A549 (cell line): ENCODE measurements around the gene KRTAP10-10. TPM values are rescaled to one million over a fixed set of nuclear protein-coding genes. Genes with fewer than 3 reads are reported as not detected.

Experiments used
- ATAC-seq, 2 experiments: fragments of 200-7000 bp in 1 of 2; fragments of >200 bp in 1 of 2; cut with Nextera tagmentation in 1 of 2; cut with Tn5 transposase in 1 of 2; 3 replicates each; pipeline versions ENCODE4 v1.8.0 to v1.9.1; 2018 to 2020; ENCODE audit warnings: mild to moderate bottlenecking in 1 of 2, moderate library complexity in 1 of 2
- CTCF ChIA-PET: fragments of 300-600 bp; sonication (Branson Sonifier 250); formaldehyde crosslinking; extraction: SDS; loops from one replicate; lab custom pipeline; 2021; ENCODE audit warnings: antibody characterized with exemption, inconsistent platforms; lab: Yijun Ruan, JAX
- POLR2A ChIA-PET: fragments of 350-600 bp; formaldehyde crosslinking; extraction: SDS; loops from one replicate; lab custom pipeline; 2021; ENCODE audit warnings: antibody characterized with exemption, inconsistent platforms; lab: Yijun Ruan, JAX
- DNase-seq, 2 experiments: peaks; one replicate each; pipeline versions ENCODE4 v3.0.0 to v3.0.0-alpha.2; 2011 to 2016; ENCODE audit warnings: low read depth in 1 of 2, low spot score in 1 of 2
- FAIRE-seq: peaks from 2 replicates; lab custom pipeline; 2011; peaks lifted over from hg19 to GRCh38; lab: Jason Lieb, UNC
- H3K27ac ChIP-seq, 2 experiments: fragments of >200 bp; sonication (Bioruptor Twin); formaldehyde crosslinking; 3 replicates each; pipeline ENCODE4 v1.5.1; 2016 to 2017
- H3K4me1 ChIP-seq: fragments of >200 bp; sonication (Bioruptor Twin); formaldehyde crosslinking; 3 replicates; pipeline ENCODE4 v1.6.1; 2016
- H3K4me2 ChIP-seq: fragments of >200 bp; sonication (Bioruptor Twin); formaldehyde crosslinking; 3 replicates; pipeline ENCODE4 v1.6.1; 2016
- H3K4me3 ChIP-seq: fragments of >200 bp; sonication (Bioruptor Twin); formaldehyde crosslinking; 3 replicates; pipeline ENCODE4 v1.5.1; 2016
- H3K9me3 ChIP-seq: fragments of >200 bp; sonication (Bioruptor Twin); formaldehyde crosslinking; 3 replicates; pipeline ENCODE4 v1.6.1; 2016
- CBX2 ChIP-seq: fragments of 200-600 bp; sonication (generic); IDR thresholded peaks from 2 replicates; pipeline ENCODE4 v1.6.1; 2016; ENCODE audit warnings: low read depth, mild to moderate bottlenecking, borderline replicate concordance
- CEBPB ChIP-seq, 2 experiments: fragments of >200 bp in 1 of 2; sonication (Bioruptor Twin) in 1 of 2; formaldehyde crosslinking in 1 of 2; IDR thresholded peaks; 2 replicates each; pipeline ENCODE4 v1.6.1; 2012 to 2016
- CHD2 ChIP-seq: fragments of 150-350 bp; IDR thresholded peaks from 2 replicates; pipeline ENCODE4 v1.6.1; 2014; ENCODE audit warnings: low read length; ENCODE audit not compliant: partially characterized antibody
- EP300 ChIP-seq, 2 experiments: fragments of >200 bp; sonication (Bioruptor Twin); formaldehyde crosslinking; IDR thresholded peaks; 2 replicates in 1 of 2; 3 replicates in 1 of 2; pipeline ENCODE4 v1.6.1; 2016 to 2017
- ESRRA ChIP-seq: fragments of 150-350 bp; IDR thresholded peaks from 2 replicates; pipeline ENCODE4 v1.6.1; 2014; ENCODE audit warnings: mild to moderate bottlenecking, low read length, borderline replicate concordance
- FOSB ChIP-seq: fragments of 250-450 bp; sonication (Bioruptor Pico); IDR thresholded peaks from 2 replicates; pipeline ENCODE4 v1.5.0; 2020; ENCODE audit warnings: mild to moderate bottlenecking, moderate library complexity
- FOSL2 ChIP-seq, 2 experiments: fragments of 450-650 bp in 1 of 2; fragments of >200 bp in 1 of 2; sonication (Bioruptor Twin) in 1 of 2; formaldehyde crosslinking; IDR thresholded peaks; 2 replicates each; pipeline versions ENCODE4 v1.5.0 to v1.6.1; 2016 to 2020; ENCODE audit warnings: mild to moderate bottlenecking in 1 of 2, moderate library complexity in 1 of 2
- HOXA7 ChIP-seq: fragments of 250-450 bp; sonication (Bioruptor Pico); IDR thresholded peaks from 2 replicates; pipeline ENCODE4 v1.5.0; 2020; ENCODE audit warnings: mild to moderate bottlenecking, moderate library complexity
- JUNB ChIP-seq: fragments of >200 bp; sonication (Bioruptor Twin); formaldehyde crosslinking; IDR thresholded peaks from 2 replicates; pipeline ENCODE4 v1.6.1; 2016
- KDM1A ChIP-seq: fragments of 200-600 bp; sonication (generic); IDR thresholded peaks from 2 replicates; pipeline ENCODE4 v1.6.1; 2016; ENCODE audit warnings: low read depth, mild to moderate bottlenecking
- MAZ ChIP-seq: fragments of 150-350 bp; IDR thresholded peaks from 2 replicates; pipeline ENCODE4 v1.6.1; 2014; ENCODE audit warnings: antibody characterized with exemption, low read depth, low read length, borderline replicate concordance
- NR3C1 ChIP-seq: fragments of >200 bp; sonication (Bioruptor Twin); formaldehyde crosslinking; IDR thresholded peaks from 3 replicates; pipeline ENCODE4 v1.6.1; 2017
- POLR2A ChIP-seq: IDR thresholded peaks from 2 replicates; pipeline ENCODE4 v1.6.1; 2012; ENCODE audit warnings: mild to moderate bottlenecking, low read length
- RAD21 ChIP-seq, 2 experiments: fragments of >200 bp in 1 of 2; sonication (Bioruptor Twin) in 1 of 2; formaldehyde crosslinking in 1 of 2; IDR thresholded peaks in 1 of 2; conservative IDR thresholded peaks in 1 of 2; 2 replicates in 1 of 2; 3 replicates in 1 of 2; pipeline ENCODE4 v1.6.1; 2012 to 2018; ENCODE audit warnings: inconsistent platforms in 1 of 2
- RARB ChIP-seq: fragments of 250-450 bp; sonication (Bioruptor Pico); IDR thresholded peaks from 2 replicates; pipeline ENCODE4 v1.8.0; 2021; ENCODE audit warnings: mild to moderate bottlenecking, moderate library complexity
- RNF2 ChIP-seq: fragments of 200-600 bp; sonication (generic); IDR thresholded peaks from 2 replicates; pipeline ENCODE4 v1.6.1; 2016; ENCODE audit warnings: low read depth, mild to moderate bottlenecking, antibody characterized with exemption, moderate library complexity, borderline replicate concordance
- SMC3 ChIP-seq: fragments of >200 bp; sonication (Bioruptor Twin); formaldehyde crosslinking; IDR thresholded peaks from 3 replicates; pipeline ENCODE4 v1.6.1; 2018; ENCODE audit warnings: inconsistent platforms
- TP53 ChIP-seq: fragments of 250-450 bp; sonication (Bioruptor Pico); IDR thresholded peaks from 2 replicates; pipeline ENCODE4 v1.5.0; 2021; ENCODE audit warnings: mild to moderate bottlenecking, moderate library complexity
- ZC3H11A ChIP-seq: fragments of 450-650 bp; IDR thresholded peaks from 2 replicates; pipeline ENCODE4 v1.6.1; 2014; ENCODE audit warnings: antibody characterized with exemption, mild to moderate bottlenecking
- ZFP36 ChIP-seq: fragments of 450-650 bp; IDR thresholded peaks from 2 replicates; pipeline ENCODE4 v1.6.1; 2014; ENCODE audit warnings: borderline replicate concordance; ENCODE audit not compliant: partially characterized antibody
- ZNF302 ChIP-seq: fragments of 250-450 bp; sonication (Bioruptor Pico); IDR thresholded peaks from 2 replicates; pipeline ENCODE4 v1.9.0; 2021; ENCODE audit warnings: inconsistent platforms, mild to moderate bottlenecking, moderate library complexity
- ZSCAN20 ChIP-seq: fragments of 250-450 bp; sonication (Bioruptor Pico); IDR thresholded peaks from 2 replicates; pipeline ENCODE4 v1.8.0; 2022; ENCODE audit warnings: mild to moderate bottlenecking, moderate library complexity
- WGBS: methylation state at CpG from one replicate; pipeline ENCODE4 v1.1.6; 2017; ENCODE audit errors: missing lambda C conversion rate; 5-methylcytosine and 5-hydroxymethylcytosine counted together
- polyA plus RNA-seq, 4 experiments: library from polyadenylated mRNA; depleted of rRNA in 3 of 4; stranded (reverse); fragments of >200 nt; fragmentation: RNase III in 1 of 4; extraction: RNeasy Plus Mini Kit Qiagen cat#74134 plus additional on column Dnase treatment in 1 of 4; gene quantifications; 2 replicates in 3 of 4; 3 replicates in 1 of 4; pipeline ENCODE4 v1.2.3, GENCODE V29; 2011 to 2017
- TF ChIP-seq, protein P1 (sequence below): IDR thresholded peaks from 2 replicates; pipeline ENCODE4 v1.6.1; 2012
- TF ChIP-seq, protein P2 (sequence below): fragments of 250-450 bp; sonication (Bioruptor Pico); IDR thresholded peaks from 2 replicates; pipeline ENCODE4 v1.5.0; 2021; ENCODE audit warnings: mild to moderate bottlenecking, moderate library complexity, borderline replicate concordance

Gene KRTAP10-10
- polyA plus RNA-seq, 2 of the 4 experiments (the other 2 are of a cell fraction) = not detected

DNA sequence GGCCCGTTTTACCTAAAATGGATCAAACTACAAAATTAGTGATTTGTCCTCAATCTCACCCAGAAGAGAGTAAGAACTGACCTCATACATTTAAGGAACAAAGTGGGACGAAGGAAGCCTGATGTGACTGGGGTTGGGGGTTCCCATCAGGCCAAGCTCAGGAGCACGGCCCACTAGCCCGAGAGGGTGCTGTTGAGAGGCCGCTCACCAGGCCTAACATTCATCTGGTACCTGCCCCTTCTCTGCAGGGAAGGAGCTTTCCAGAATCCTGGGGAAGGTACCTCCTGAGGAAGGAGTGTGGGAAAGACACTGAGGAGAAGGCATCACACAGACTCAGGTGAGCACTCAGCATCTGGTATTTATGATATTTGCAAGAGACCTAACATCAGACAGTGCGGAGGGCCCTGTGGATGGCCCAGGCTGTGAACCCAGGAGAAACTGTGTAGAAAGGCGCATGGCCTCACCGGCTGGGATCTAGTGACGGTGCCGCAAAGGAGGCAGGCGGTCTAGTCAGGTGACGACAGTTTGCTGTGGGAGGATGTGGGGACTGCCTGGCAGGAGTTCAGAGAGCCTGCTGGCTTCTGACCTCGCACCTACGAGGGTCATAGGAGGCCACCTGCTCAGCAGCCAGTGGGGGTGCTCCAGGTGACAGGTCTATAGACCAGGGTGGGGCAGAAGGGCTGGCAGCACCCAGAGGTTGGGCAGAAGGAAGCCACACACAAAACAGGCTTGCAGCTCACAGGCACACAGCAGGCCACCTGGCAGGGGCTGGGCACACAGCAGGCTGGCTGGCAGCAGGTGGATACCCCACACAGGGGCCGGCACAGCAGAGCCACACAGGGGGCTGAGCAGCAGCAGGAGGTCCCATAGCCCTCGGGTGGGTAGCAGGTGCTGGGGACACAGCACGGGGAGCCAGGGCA, 16.8 kb downstream of the KRTAP10-10 start:
- DNase-seq = no peak
- H3K9me3 ChIP-seq = no peaks in the 10 kb centered on the region
- WGBS = 64% methylated on average over 12 of the region's 17 CpGs
- no peaks in the 10 kb centered on the region for H3K4me1 ChIP-seq
- no peak for ATAC-seq
- TF ChIP-seq ZC3H11A (no peak), KDM1A (no peak), RNF2 (no peak), CEBPB (IDR thresholded peaks at IDR 0.05) (no peak), RAD21 (conservative IDR thresholded peaks at IDR 0.05 in 1 of 2, IDR thresholded peaks at IDR 0.05 in 1 of 2) (no peak), CBX2 (no peak), FOSL2 (IDR thresholded peaks at IDR 0.05) (no peak), FOSL2 (CRISPR knock-in tag; IDR thresholded peaks at IDR 0.05) (no peak), FOSB (no peak), MAZ (no peak), JUNB (no peak), HOXA7 (no peak), RARB (no peak), TP53 (CRISPR knock-in tag) (no peak)
- TF ChIP-seq, all 56 proteins: peak for 0
- Histone ChIP-seq H3K4me3 (no peak overlapping the region), H3K27ac (no peak overlapping the region), H3K4me2 (no peak overlapping the region)
- CTCF ChIA-PET = no interaction called here
- POLR2A ChIA-PET = no interaction called here
- no peak for FAIRE-seq

DNA sequence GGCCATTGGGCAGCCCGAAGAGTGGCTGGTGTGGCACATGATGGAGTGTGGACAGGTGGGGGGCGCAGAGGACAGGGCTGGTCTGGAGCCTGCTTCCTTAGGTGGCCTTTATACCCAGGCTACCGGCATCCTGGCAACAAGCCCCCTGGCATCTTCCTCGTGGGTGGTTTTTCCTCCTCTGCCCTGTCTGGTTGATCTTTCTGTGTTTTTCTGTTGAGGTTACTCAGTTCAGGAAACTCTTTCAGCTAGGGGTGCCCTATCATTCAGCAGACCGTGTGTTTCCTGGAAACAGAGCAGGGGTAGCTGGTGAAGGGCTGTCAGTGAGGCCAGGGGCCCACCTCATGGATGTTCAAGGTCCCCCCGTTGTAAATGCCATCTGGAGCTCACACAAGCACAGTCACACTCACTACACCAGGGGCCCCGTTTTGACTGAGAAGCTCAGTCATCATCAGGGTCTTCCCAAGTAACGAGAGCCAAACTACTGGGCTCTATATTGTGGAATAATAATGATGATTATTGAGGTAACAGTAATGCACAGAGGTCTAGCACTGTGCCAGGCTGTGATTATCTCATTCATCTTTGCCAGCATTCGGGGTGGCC, 17.5 kb downstream of the KRTAP10-10 start, which contains the start of gene KRTAP12-4:
Gene KRTAP12-4 (minus strand): TSS at position 84 of the 600 bp plus-strand sequence. CDS start 45 bp downstream, at position 39.
- no peak within 1 kb of the TSS for H3K4me2 ChIP-seq
- H3K4me1 ChIP-seq = no peaks in the 10 kb centered on the region
- 12% methylated on average over 6 of the region's 9 CpGs for WGBS
- H3K4me3 ChIP-seq = no peak within 1 kb of the TSS
- no peak for DNase-seq
- no peak for ATAC-seq
- CTCF ChIA-PET = no interaction called here
- TF ChIP-seq EP300 (IDR thresholded peaks at IDR 0.05) (no peak), ZNF302 (no peak), CHD2 (no peak), ZSCAN20 (CRISPR knock-in tag) (no peak), POLR2A (no peak), SMC3 (no peak), ZFP36 (no peak), NR3C1 (no peak), MAZ (no peak), JUNB (no peak), ESRRA (no peak)
- TF ChIP-seq, protein P1, sequence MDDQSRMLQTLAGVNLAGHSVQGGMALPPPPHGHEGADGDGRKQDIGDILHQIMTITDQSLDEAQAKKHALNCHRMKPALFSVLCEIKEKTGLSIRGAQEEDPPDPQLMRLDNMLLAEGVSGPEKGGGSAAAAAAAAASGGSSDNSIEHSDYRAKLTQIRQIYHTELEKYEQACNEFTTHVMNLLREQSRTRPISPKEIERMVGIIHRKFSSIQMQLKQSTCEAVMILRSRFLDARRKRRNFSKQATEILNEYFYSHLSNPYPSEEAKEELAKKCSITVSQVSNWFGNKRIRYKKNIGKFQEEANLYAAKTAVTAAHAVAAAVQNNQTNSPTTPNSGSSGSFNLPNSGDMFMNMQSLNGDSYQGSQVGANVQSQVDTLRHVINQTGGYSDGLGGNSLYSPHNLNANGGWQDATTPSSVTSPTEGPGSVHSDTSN = no peak
- TF ChIP-seq, protein P2, sequence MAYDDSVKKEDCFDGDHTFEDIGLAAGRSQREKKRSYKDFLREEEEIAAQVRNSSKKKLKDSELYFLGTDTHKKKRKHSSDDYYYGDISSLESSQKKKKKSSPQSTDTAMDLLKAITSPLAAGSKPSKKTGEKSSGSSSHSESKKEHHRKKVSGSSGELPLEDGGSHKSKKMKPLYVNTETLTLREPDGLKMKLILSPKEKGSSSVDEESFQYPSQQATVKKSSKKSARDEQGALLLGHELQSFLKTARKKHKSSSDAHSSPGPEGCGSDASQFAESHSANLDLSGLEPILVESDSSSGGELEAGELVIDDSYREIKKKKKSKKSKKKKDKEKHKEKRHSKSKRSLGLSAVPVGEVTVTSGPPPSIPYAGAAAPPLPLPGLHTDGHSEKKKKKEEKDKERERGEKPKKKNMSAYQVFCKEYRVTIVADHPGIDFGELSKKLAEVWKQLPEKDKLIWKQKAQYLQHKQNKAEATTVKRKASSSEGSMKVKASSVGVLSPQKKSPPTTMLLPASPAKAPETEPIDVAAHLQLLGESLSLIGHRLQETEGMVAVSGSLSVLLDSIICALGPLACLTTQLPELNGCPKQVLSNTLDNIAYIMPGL (CRISPR knock-in tag) = no peak
- TF ChIP-seq, all 56 proteins: peak for 0
- POLR2A ChIA-PET = no interaction called here
- no peaks in the 10 kb centered on the region for H3K9me3 ChIP-seq
- no peak for FAIRE-seq
- H3K27ac ChIP-seq = no peak within 1 kb of the TSS
